ENCODE data around the gene SLC4A2.
"Not testable (repeated sequence)": the region's sequence is repeated elsewhere in the genome, so short reads cannot be mapped to it uniquely, and the experiment has no call there.

GRCh38 chr7:151026771-151027727 is 32.3 kb upstream of the SLC4A2 start:
- TF ChIP-seq CTCF (IDR thresholded peaks at IDR 0.05; ENCODE audit: low read depth, low read length, missing input control); YY1 (IDR thresholded peaks at IDR 0.05); RAD21 (IDR thresholded peaks at IDR 0.05); ZBTB33 (IDR thresholded peaks at IDR 0.05); REST (IDR thresholded peaks at IDR 0.05); FOXA1 (IDR thresholded peaks at IDR 0.05); EGR1 (IDR thresholded peaks at IDR 0.05; ENCODE audit: low read depth in 2 of 2); TAF1 (conservative IDR thresholded peaks at IDR 0.05); GABPA (IDR thresholded peaks at IDR 0.05 in 1 of 2, conservative IDR thresholded peaks at IDR 0.05 in 1 of 2); ATF3 (IDR thresholded peaks at IDR 0.05); MAX (IDR thresholded peaks at IDR 0.05): not testable (repeated sequence)
